Stimulated activated CD4-positive, alpha-beta T cell treated with anti-CD3 and anti-CD28 coated beads, Interleukin-12 subunit alpha, Interleukin-12 subunit beta, amount 100 ng/mL, for 48 hours (primary cell): Measurements from ENCODE around the gene UBE2S.
A peak's percentile ranks its signal among the peaks of the same experiment; 100 is the strongest.
"Not testable (repeated sequence)": the region's sequence is repeated elsewhere in the genome, so short reads cannot be mapped to it uniquely, and the experiment has no call there.

Source experiments
- DNase-seq, 3 donors: peaks; one replicate each; pipeline ENCODE4 v3.0.0-alpha.2; 2020; ENCODE audit warnings: low read depth in 2 of 3, low spot score in 1 of 3

UBE2S gene

GRCh38 chr19:55407550-55407799, at the start of gene UBE2S:
TSS of gene UBE2S (minus strand) at chr19:55407788. CDS start at chr19:55407589, 199 bp downstream.
- not testable (repeated sequence) for DNase-seq

- no peak for DNase-seq
Measured at GRCh38 chr19:55456347-55456746, 48.8 kb upstream of the UBE2S start.

GRCh38 chr19:55455576-55456235, 48.1 kb upstream of the UBE2S start:
- DNase-seq: no peak

- DNase-seq: no peak
Measured at GRCh38 chr19:55454787-55455243, 47.2 kb upstream of the UBE2S start.

GRCh38 chr19:55453511-55454260, 46.1 kb upstream of the UBE2S start:
- no peak for DNase-seq

GRCh38 chr19:55452749-55453346, 45.3 kb upstream of the UBE2S start:
- peak in 1 of 3 donors; percentile 35 for DNase-seq

GRCh38 chr19:55451965-55452748, 44.6 kb upstream of the UBE2S start:
- DNase-seq: no peak

- DNase-seq: no peak
Measured at GRCh38 chr19:55451163-55451964, 43.8 kb upstream of the UBE2S start.

- no peak for DNase-seq
Measured at GRCh38 chr19:55449469-55449868, 41.9 kb upstream of the UBE2S start.

- DNase-seq: not testable (repeated sequence)
Measured at GRCh38 chr19:55448175-55448490, 40.5 kb upstream of the UBE2S start.

GRCh38 chr19:55447421-55448174, 40.0 kb upstream of the UBE2S start:
- no peak for DNase-seq

GRCh38 chr19:55446060-55446459, 38.5 kb upstream of the UBE2S start:
- DNase-seq: no peak

- DNase-seq: no peak
Measured at GRCh38 chr19:55444646-55445045, 37.1 kb upstream of the UBE2S start.

- DNase-seq: no peak
Measured at GRCh38 chr19:55443824-55444480, 36.4 kb upstream of the UBE2S start.

- DNase-seq: no peak
Measured at GRCh38 chr19:55443045-55443823, 35.6 kb upstream of the UBE2S start, which contains the start of gene SHISA7. TSS of gene SHISA7 (minus strand) at chr19:55443300. CDS start at chr19:55442863, 437 bp downstream.

GRCh38 chr19:55442372-55442961, 34.9 kb upstream of the UBE2S start:
- no peak for DNase-seq

GRCh38 chr19:55441692-55442321, 34.2 kb upstream of the UBE2S start:
- DNase-seq: no peak

- no peak for DNase-seq
Measured at GRCh38 chr19:55441319-55441691, 33.7 kb upstream of the UBE2S start.
